Middle frontal gyrus (tissue), 1 donor: ENCODE measurements around the gene CYTH4.

Experiments
- DNase-seq: peaks from one replicate; pipeline ENCODE4 v3.0.0-alpha.2; 2015; ENCODE audit warnings: low spot score; ENCODE audit errors: extremely low spot score

The CYTH4 gene

GRCh38 chr22:37288521-37288920, 6.2 kb downstream of the CYTH4 start:
- DNase-seq = no peak

- DNase-seq = no peak
Observed at GRCh38 chr22:37289156-37289735, 6.9 kb downstream of the CYTH4 start.

- no peak for DNase-seq
Observed at GRCh38 chr22:37290737-37291136, 8.4 kb downstream of the CYTH4 start.

- DNase-seq = no peak
Observed at GRCh38 chr22:37291559-37292298, 9.4 kb downstream of the CYTH4 start.

GRCh38 chr22:37292641-37293040, 10.3 kb downstream of the CYTH4 start:
- DNase-seq = no peak

GRCh38 chr22:37293172-37293571, 10.9 kb downstream of the CYTH4 start:
- no peak for DNase-seq

- no peak for DNase-seq
Observed at GRCh38 chr22:37294747-37295146, 12.4 kb downstream of the CYTH4 start.

GRCh38 chr22:37295213-37295886, 13.0 kb downstream of the CYTH4 start:
- DNase-seq = no peak

GRCh38 chr22:37295946-37296345, 13.6 kb downstream of the CYTH4 start:
- DNase-seq = no peak

- DNase-seq = no peak
Observed at GRCh38 chr22:37298748-37299495, 16.6 kb downstream of the CYTH4 start.

GRCh38 chr22:37299969-37300509, 17.7 kb downstream of the CYTH4 start:
- no peak for DNase-seq

- no peak for DNase-seq
Observed at GRCh38 chr22:37300551-37301017, 18.3 kb downstream of the CYTH4 start.

GRCh38 chr22:37301144-37301830, 19.0 kb downstream of the CYTH4 start:
- DNase-seq = no peak

GRCh38 chr22:37302674-37303555, 20.6 kb downstream of the CYTH4 start:
- DNase-seq = no peak

- no peak for DNase-seq
Observed at GRCh38 chr22:37303821-37304274, 21.5 kb downstream of the CYTH4 start.

GRCh38 chr22:37304595-37305343, 22.5 kb downstream of the CYTH4 start:
- DNase-seq = no peak

- DNase-seq = no peak
Observed at GRCh38 chr22:37305887-37306286, 23.6 kb downstream of the CYTH4 start.

GRCh38 chr22:37306494-37306829, 24.2 kb downstream of the CYTH4 start:
- no peak for DNase-seq
